H9 (cell line): ENCODE data around the gene FAM78A. TPM values are rescaled to one million over a fixed set of nuclear protein-coding genes. Genes with fewer than 3 reads are reported as not detected.

ENCODE experiments used
- DNase-seq: peaks from one replicate; pipeline ENCODE4 v3.0.0-alpha.2; 2017
- H2AFZ ChIP-seq: one replicate; pipeline ENCODE4 v1.6.1; 2013; ENCODE audit warnings: mild to moderate bottlenecking, low read length, control low read depth, moderate library complexity
- H2AK5ac ChIP-seq: 2 replicates; pipeline ENCODE4 v1.6.1; 2013; ENCODE audit warnings: low read length, control low read depth, mixed read lengths; ENCODE audit not compliant: insufficient read length
- H2BK120ac ChIP-seq: one replicate; pipeline ENCODE4 v1.6.1; 2013; ENCODE audit warnings: low read depth, mild to moderate bottlenecking, low read length, control low read depth, inconsistent platforms; ENCODE audit not compliant: poor library complexity, severe bottlenecking
- H2BK12ac ChIP-seq: 2 replicates; pipeline ENCODE4 v1.6.1; 2013; ENCODE audit warnings: low read length, control low read depth, mixed read lengths, low read depth; ENCODE audit not compliant: insufficient read length
- H2BK15ac ChIP-seq: 2 replicates; pipeline ENCODE4 v1.6.1; 2013; ENCODE audit warnings: low read depth, low read length, control low read depth
- H2BK20ac ChIP-seq: one replicate; pipeline ENCODE4 v1.6.1; 2013; ENCODE audit warnings: low read depth, mild to moderate bottlenecking, low read length, control low read depth, inconsistent platforms; ENCODE audit not compliant: poor library complexity, severe bottlenecking
- H2BK5ac ChIP-seq: 2 replicates; pipeline ENCODE4 v1.6.1; 2013; ENCODE audit warnings: low read length, control low read depth, mixed read lengths; ENCODE audit not compliant: insufficient read length
- H3K14ac ChIP-seq: 2 replicates; pipeline ENCODE4 v1.6.1; 2013; ENCODE audit warnings: low read length, control low read depth; ENCODE audit not compliant: insufficient read depth
- H3K18ac ChIP-seq: 2 replicates; pipeline ENCODE4 v1.6.1; 2013; ENCODE audit warnings: low read depth, mild to moderate bottlenecking, mixed read lengths, low read length, control low read depth; ENCODE audit not compliant: insufficient read length
- H3K23ac ChIP-seq: 2 replicates; pipeline ENCODE4 v1.6.1; 2013; ENCODE audit warnings: low read length, control low read depth, mixed read lengths, low read depth; ENCODE audit not compliant: insufficient read length
- H3K23me2 ChIP-seq: 2 replicates; pipeline ENCODE4 v1.6.1; 2013; ENCODE audit warnings: low read depth, mild to moderate bottlenecking, mixed read lengths, low read length, control low read depth; ENCODE audit not compliant: insufficient read length, poor library complexity, severe bottlenecking
- H3K27ac ChIP-seq: 2 replicates; pipeline ENCODE4 v1.5.1; 2013; ENCODE audit warnings: low read length, control low read depth, mixed read lengths, low read depth; ENCODE audit not compliant: insufficient read length
- H3K27me3 ChIP-seq: 2 replicates; pipeline ENCODE4 v1.6.1; 2013; ENCODE audit warnings: low read length, control low read depth, inconsistent platforms; ENCODE audit not compliant: insufficient read depth
- H3K4ac ChIP-seq: 2 replicates; pipeline ENCODE4 v1.6.1; 2013; ENCODE audit warnings: low read depth, mild to moderate bottlenecking, control low read depth, inconsistent platforms, low read length, moderate library complexity
- H3K4me1 ChIP-seq: 2 replicates; pipeline ENCODE4 v1.6.1; 2013; ENCODE audit warnings: low read length, control low read depth, inconsistent platforms; ENCODE audit not compliant: insufficient read depth
- H3K4me2 ChIP-seq: 2 replicates; pipeline ENCODE4 v1.6.1; 2013; ENCODE audit warnings: low read length, control low read depth, mixed read lengths; ENCODE audit not compliant: insufficient read length, insufficient read depth
- H3K56ac ChIP-seq: 2 replicates; pipeline ENCODE4 v1.6.1; 2013; ENCODE audit warnings: low read depth, mild to moderate bottlenecking, mixed read lengths, low read length, control low read depth; ENCODE audit not compliant: insufficient read length
- H3K79me1 ChIP-seq: 2 replicates; pipeline ENCODE4 v1.6.1; 2013; ENCODE audit warnings: low read depth, mild to moderate bottlenecking, moderate library complexity, low read length, control low read depth, inconsistent platforms; ENCODE audit not compliant: insufficient read depth, poor library complexity, severe bottlenecking
- H3K79me2 ChIP-seq: 2 replicates; pipeline ENCODE4 v1.6.1; 2013; ENCODE audit warnings: low read length, control low read depth, inconsistent platforms; ENCODE audit not compliant: insufficient read depth
- H3K9ac ChIP-seq: 2 replicates; pipeline ENCODE4 v1.6.1; 2013; ENCODE audit warnings: low read length, control low read depth, mixed read lengths; ENCODE audit not compliant: insufficient read length; ENCODE audit errors: extremely low read depth
- H3K9me3 ChIP-seq: one replicate; pipeline ENCODE4 v1.6.1; 2013; ENCODE audit warnings: low read depth, low read length, inconsistent platforms; ENCODE audit not compliant: control insufficient read depth
- H3T11ph ChIP-seq: one replicate; pipeline ENCODE4 v1.6.1; 2013; ENCODE audit warnings: mild to moderate bottlenecking, low read length, control low read depth, inconsistent platforms
- H4K20me1 ChIP-seq: one replicate; pipeline ENCODE4 v1.6.1; 2013; ENCODE audit not compliant: control insufficient read depth, insufficient read length, insufficient read depth
- H4K5ac ChIP-seq: 2 replicates; pipeline ENCODE4 v1.6.1; 2013; ENCODE audit warnings: low read depth, mild to moderate bottlenecking, mixed read lengths, low read length, control low read depth; ENCODE audit not compliant: insufficient read length
- H4K8ac ChIP-seq: replicated peaks from 2 replicates; pipeline ENCODE4 v1.6.1; 2013; ENCODE audit warnings: low read length, control low read depth, mixed read lengths, low read depth; ENCODE audit not compliant: insufficient read length
- H4K91ac ChIP-seq: 2 replicates; pipeline ENCODE4 v1.6.1; 2013; ENCODE audit warnings: low read depth, mild to moderate bottlenecking, moderate library complexity, mixed read lengths, low read length, control low read depth; ENCODE audit not compliant: insufficient read length
- H3K27ac Mint-ChIP-seq, 3 experiments: 2 replicates in 2 of 3; 3 replicates in 1 of 3; pipeline ENCODE4 v1.8.0; 2020 to 2021; ENCODE audit warnings: mixed read lengths in 3 of 3, mild to moderate bottlenecking in 1 of 3, moderate library complexity in 1 of 3
- H3K27me3 Mint-ChIP-seq: 2 replicates; pipeline ENCODE4 v1.8.0; 2021; ENCODE audit warnings: low read depth, mild to moderate bottlenecking, moderate library complexity, mixed read lengths
- H3K36me3 Mint-ChIP-seq, 3 experiments: 2 replicates in 2 of 3; 3 replicates in 1 of 3; pipeline ENCODE4 v1.8.0; 2020 to 2021; ENCODE audit warnings: low read depth in 3 of 3, mixed read lengths in 3 of 3; ENCODE audit not compliant: insufficient read depth in 1 of 3
- H3K4me1 Mint-ChIP-seq, 2 experiments: 2 replicates each; pipeline ENCODE4 v1.8.0; 2020; ENCODE audit warnings: mixed read lengths in 2 of 2
- H3K4me3 Mint-ChIP-seq, 2 experiments: 2 replicates in 1 of 2; 3 replicates in 1 of 2; pipeline ENCODE4 v1.8.0; 2020 to 2021; ENCODE audit warnings: mild to moderate bottlenecking in 2 of 2, mixed read lengths in 2 of 2, moderate library complexity in 1 of 2
- H3K9me3 Mint-ChIP-seq, 2 experiments: 2 replicates in 1 of 2; 3 replicates in 1 of 2; pipeline ENCODE4 v1.8.0; 2020; ENCODE audit warnings: mild to moderate bottlenecking in 2 of 2, mixed read lengths in 2 of 2, moderate library complexity in 1 of 2
- CTCF ChIP-seq: fragments of 200-600 bp; sonication (generic); conservative IDR thresholded peaks from 3 replicates; pipeline ENCODE4 v1.8.0; 2021; ENCODE audit warnings: antibody characterized with exemption, mild to moderate bottlenecking
- WGBS: extraction: QIAGEN DNeasy Blood & Tissue Kit; methylation state at CpG from one replicate; pipeline ENCODE4 v1.1.7; 2013; ENCODE audit warnings: missing lambda C conversion rate, low lambda C conversion rate, mixed read lengths; ENCODE audit not compliant: insufficient read length; ENCODE audit errors: extremely low coverage; 5-methylcytosine and 5-hydroxymethylcytosine counted together
- total RNA-seq: library from RNA; stranded (reverse); gene quantifications from 2 replicates; pipeline ENCODE4 v1.2.1, GENCODE V29; 2021

The FAM78A gene
- total RNA-seq, 1 experiment from 2014 or later, result 1.9 TPM

GRCh38 chr9:131239161-131239975 is 36.9 kb downstream of the FAM78A start:
- no peak overlapping the region for H3K27ac ChIP-seq
- peak overlapping the region in 2 of 3 experiments; percentile 52 to 66; a peak in 3 of 7 replicates for H3K27ac Mint-ChIP-seq

More at GRCh38 chr9:131239161-131239975, 36.9 kb downstream of the FAM78A start:
- Histone ChIP-seq H3K4ac (no peak overlapping the region), H3K9me3 (no peaks in the 10 kb centered on the region), H4K91ac (no peak overlapping the region), H3K14ac (no peak overlapping the region; the same call in 1 of the 2 replicates), H2BK5ac (no peak overlapping the region), H2BK120ac (no peak overlapping the region), H2AFZ (no peak overlapping the region), H3K9ac (no peak overlapping the region), H3K18ac (no peak overlapping the region), H3K27me3 (no peaks in the 10 kb centered on the region), H3K79me1 (no peaks in the 10 kb centered on the region), H3K56ac (no peak overlapping the region), H2AK5ac (no peak overlapping the region), H3K23me2 (no peaks in the 10 kb centered on the region), H3K4me2 (no peak overlapping the region), H4K8ac (no peak overlapping the region), H3T11ph (no peak overlapping the region), H2BK20ac (no peak overlapping the region), H3K79me2 (no peaks in the 10 kb centered on the region), H3K23ac (no peak overlapping the region), H4K20me1 (no peaks in the 10 kb centered on the region), H2BK12ac (no peak overlapping the region), H2BK15ac (no peak overlapping the region), H3K4me1 (peaks cover 4% of the 10 kb centered on the region; the same call in 1 of the 2 replicates), H4K5ac (no peak overlapping the region)
- WGBS, result no CpG with 5 or more reads among the region's 23 CpGs
- H3K27me3 Mint-ChIP-seq, result no peaks in the 10 kb centered on the region
- H3K4me1 Mint-ChIP-seq, result peaks cover 16 to 26% of the 10 kb centered on the region in 2 experiments
- TF ChIP-seq CTCF, result no peak
- no peak overlapping the region; a peak in 2 of 5 replicates for H3K4me3 Mint-ChIP-seq
- peaks cover 6 to 7% of the 10 kb centered on the region in 2 experiments for H3K9me3 Mint-ChIP-seq
- no peak for DNase-seq
- peaks cover 1 to 17% (median 6%) of the 10 kb centered on the region in 3 experiments; a peak in 4 of 7 replicates for H3K36me3 Mint-ChIP-seq
